Measurements from ENCODE around the gene LRP1B.

DNA sequence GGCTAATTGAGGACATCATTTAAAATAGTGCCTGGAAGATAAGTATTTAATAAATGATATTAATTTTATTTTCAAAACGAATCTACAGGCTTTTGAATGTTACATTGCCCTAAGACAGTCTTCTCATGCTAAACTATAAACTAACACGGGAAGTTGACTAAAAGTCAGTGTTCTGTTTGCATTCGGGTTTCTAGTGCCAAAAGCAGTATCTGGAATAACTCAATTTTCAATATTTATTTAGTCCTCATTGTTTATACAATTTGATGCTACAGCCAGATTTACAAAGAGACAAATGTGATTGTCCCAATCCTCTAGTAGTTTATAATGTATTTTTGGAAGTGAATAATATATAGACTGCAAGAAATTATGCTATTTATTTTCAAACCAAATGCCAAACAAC lies 429.2 kb downstream of the LRP1B start:
- no peak for TF ChIP-seq POLR2A (IDR thresholded peaks at IDR 0.05)
- TF ChIP-seq, protein P1, sequence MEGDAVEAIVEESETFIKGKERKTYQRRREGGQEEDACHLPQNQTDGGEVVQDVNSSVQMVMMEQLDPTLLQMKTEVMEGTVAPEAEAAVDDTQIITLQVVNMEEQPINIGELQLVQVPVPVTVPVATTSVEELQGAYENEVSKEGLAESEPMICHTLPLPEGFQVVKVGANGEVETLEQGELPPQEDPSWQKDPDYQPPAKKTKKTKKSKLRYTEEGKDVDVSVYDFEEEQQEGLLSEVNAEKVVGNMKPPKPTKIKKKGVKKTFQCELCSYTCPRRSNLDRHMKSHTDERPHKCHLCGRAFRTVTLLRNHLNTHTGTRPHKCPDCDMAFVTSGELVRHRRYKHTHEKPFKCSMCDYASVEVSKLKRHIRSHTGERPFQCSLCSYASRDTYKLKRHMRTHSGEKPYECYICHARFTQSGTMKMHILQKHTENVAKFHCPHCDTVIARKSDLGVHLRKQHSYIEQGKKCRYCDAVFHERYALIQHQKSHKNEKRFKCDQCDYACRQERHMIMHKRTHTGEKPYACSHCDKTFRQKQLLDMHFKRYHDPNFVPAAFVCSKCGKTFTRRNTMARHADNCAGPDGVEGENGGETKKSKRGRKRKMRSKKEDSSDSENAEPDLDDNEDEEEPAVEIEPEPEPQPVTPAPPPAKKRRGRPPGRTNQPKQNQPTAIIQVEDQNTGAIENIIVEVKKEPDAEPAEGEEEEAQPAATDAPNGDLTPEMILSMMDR (IDR thresholded peaks at IDR 0.05): no peak

All from tibial nerve (tissue), 3 donors.